Heart left ventricle (tissue), 13 donors: ENCODE results near the gene OR13C3.

Experiments
- POLR2A ChIP-seq, 2 donors: fragments of 450-650 bp; IDR thresholded peaks; one replicate each; pipeline ENCODE4 v1.6.1; 2017; ENCODE audit warnings: antibody characterized with exemption in 2 of 2, mild to moderate bottlenecking in 2 of 2, moderate library complexity in 2 of 2
- TF ChIP-seq, protein P1 (sequence below), 12 donors: fragments of 200-600 bp; sonication (generic) in 4 of 12; IDR thresholded peaks; one replicate each; pipeline versions ENCODE4 v1.5.0 to v1.8.0; 2018 to 2022; ENCODE audit warnings: antibody characterized with exemption in 12 of 12, mild to moderate bottlenecking in 5 of 12
- donor health status: ischemic (EF 13 %, LVEDD 7.1; RV severe dilation, severe dysfunction).
- donor health status: DM: no; HTN: yes; CAD: no.
- donor health status: DM: no; HTN: no; CAD: no.
- donor health status: ischemic (EF 25% LVEDD 6.9; RV normal size, moderate dysfunction).
- donor health status: ischemic (EF 25% LVEDD 5.7; RV mildly dilated, moderate dysfunction).
- donor health status: ischemic (EF 35%, LVEDD 5.7; RV mildly dilated, moderate dysfunction).
- donor health status: nonischemic (EF 11% LVEDD 7.7; RV severe dilation, severe dysfunction).
- donor health status: DM: yes; HTN: yes; CAD: no.
- donor health status: PGD.
- donor health status: ischemic (EF 29% LVEDD 5.4; RV normal size, mild dysfunction).
- donor health status: nonischemic (EF 23%, LVEDD 6.1; RV moderate dilation, normal function).

GRCh38 chr9:104556830-104557634 lies 20.4 kb upstream of the OR13C3 start:
- TF ChIP-seq, protein P1, sequence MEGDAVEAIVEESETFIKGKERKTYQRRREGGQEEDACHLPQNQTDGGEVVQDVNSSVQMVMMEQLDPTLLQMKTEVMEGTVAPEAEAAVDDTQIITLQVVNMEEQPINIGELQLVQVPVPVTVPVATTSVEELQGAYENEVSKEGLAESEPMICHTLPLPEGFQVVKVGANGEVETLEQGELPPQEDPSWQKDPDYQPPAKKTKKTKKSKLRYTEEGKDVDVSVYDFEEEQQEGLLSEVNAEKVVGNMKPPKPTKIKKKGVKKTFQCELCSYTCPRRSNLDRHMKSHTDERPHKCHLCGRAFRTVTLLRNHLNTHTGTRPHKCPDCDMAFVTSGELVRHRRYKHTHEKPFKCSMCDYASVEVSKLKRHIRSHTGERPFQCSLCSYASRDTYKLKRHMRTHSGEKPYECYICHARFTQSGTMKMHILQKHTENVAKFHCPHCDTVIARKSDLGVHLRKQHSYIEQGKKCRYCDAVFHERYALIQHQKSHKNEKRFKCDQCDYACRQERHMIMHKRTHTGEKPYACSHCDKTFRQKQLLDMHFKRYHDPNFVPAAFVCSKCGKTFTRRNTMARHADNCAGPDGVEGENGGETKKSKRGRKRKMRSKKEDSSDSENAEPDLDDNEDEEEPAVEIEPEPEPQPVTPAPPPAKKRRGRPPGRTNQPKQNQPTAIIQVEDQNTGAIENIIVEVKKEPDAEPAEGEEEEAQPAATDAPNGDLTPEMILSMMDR (IDR thresholded peaks at IDR 0.05), result no peak
- TF ChIP-seq POLR2A (IDR thresholded peaks at IDR 0.05), result no peak
